CD4-positive, alpha-beta T cell treated with Interferon gamma for 1 hour (primary cell): Measurements from ENCODE around the gene FKBP4.

Experiments
- DNase-seq: peaks from one replicate; pipeline ENCODE4 v3.0.0-alpha.2; 2020

FKBP4 gene

DNA sequence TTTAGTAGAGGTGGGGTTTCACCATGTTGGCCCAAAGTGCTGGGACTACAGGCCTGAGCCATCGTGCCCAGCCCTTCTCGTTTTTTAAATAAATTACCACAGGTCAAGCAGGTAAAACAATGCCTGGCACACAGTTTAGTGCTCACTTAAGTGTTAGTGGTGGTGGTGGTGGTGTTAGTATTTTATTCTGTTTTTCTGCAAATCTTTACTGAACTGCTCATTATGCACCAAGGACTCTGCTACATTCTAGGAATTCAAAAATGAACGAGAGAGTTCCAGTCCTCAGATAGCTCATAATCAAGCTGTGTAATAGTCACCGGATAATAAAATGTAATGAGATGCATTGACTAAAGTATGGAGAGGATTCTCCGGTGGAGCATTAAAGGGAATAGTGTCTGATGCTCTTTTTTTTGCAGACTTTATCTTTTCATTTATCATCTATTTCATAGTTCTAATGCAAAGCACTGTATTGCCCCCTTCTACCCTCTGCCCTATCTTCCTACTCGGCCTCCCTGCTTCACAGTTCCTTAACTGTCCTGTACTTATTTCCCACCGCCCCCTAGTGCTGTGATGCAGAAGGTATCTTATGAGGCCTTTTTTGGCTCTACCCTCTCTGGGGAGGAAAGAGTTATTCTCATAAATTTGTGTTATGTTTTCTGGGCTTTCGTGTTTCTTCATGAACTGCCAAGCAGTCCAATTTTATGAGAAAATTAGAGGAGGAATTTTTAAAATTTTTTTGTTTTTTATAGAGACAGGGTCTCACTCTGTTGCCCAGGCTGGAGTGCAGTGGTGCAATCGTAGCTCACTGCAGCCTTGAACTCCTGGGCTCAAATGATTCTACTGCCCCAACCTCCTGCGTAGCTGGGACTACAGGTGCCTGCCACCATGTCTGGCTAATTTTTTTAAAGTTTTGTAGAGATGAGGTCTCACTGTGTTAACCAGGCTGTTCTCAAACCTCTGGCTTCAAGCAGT lies 18.7 kb downstream of the FKBP4 start:
- DNase-seq = peak; percentile 26

DNA sequence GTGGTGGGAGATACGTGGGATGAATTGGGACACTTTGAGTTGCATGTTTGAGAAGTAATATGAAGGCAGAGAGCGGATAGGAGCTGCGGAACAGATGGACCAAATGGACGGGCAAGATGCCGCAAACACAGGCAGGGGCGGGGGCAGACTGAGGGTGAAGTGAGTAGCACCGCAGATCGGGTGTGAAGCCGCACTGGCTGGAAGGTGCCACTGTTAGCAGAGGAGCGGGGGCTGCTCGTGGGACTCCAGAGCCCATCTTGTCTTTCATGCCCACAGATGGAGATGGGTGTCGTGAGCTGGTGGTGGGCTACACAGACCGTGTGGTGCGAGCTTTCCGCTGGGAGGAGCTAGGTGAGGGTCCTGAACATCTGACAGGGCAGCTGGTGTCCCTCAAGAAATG lies 25.0 kb downstream of the FKBP4 start:
- no peak for DNase-seq

DNA sequence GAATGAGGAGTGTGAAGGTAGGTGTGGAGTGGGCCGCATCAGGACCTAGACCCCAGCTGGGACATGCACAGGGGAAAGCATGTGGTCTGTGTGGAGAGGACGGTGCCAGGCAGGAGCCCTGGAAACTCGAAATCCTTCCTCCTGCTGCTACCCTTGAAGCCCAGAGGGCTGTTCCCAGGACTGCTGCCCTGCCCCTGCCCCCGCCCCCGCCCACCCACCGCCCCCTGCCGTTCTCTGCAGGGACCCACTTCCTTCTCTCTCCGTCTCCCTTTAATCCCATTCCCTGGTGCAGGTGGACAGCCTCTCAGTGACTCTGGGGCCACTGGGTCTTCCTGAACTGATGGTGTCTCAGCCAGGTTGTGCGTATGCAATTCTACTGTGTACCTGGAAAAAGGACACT lies 25.7 kb downstream of the FKBP4 start:
- no peak for DNase-seq

DNA sequence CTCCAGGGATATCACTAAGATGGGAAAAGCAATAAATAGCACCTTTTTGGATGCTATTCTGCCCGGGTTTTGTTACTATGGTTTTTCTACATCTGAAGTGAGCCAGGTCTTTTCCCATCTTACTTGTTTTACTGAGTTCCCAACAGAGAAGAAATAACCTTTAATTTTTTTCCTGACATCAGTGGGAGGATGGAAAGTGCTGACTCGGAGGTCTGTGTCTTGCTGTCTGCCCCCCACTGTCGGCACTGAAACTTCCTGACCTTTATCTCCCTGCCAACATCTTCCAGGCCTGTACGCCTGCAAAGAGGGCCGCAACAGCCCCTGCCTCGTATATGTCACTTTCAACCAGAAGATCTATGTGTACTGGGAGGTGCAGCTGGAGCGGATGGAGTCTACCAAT lies 28.7 kb downstream of the FKBP4 start:
- no peak for DNase-seq

DNA sequence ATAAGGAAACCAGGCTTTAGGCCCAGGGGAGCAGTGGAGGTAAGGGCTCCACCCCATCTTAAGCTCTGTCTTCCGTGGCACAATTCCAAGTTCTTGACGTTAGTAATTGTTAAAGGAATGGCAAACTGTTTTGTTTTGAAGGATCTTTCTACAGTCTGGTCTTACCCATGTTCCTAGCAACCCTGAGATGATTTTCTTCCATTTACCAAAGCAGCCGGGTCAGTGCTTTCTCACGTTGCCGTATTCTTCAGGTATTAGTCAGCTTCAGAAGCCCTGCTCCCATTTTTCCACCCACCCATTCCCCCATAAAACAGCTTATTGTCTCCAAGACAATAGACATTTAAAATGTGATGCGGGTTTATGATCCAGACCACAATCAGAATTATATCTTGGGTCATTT lies 29.8 kb downstream of the FKBP4 start:
- DNase-seq = no peak

DNA sequence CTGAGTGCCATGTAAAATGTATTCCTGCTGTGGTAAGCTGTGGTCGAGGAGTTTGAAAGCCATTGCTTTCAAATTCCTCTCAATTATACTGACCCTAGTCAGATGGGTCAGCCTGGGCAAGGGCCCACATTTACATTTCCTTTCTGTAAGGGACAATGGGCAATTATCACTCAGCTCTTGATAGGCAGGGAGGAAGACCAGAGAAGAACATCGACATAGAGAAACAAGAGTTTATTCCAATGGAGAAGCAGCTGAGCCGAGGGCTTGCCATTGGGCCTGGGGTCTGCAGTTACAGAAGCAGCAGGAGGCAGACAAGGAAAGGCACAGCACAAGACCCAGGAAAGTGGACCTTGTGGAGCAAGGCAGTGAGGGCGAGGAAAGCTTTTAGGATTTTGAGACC lies 30.4 kb downstream of the FKBP4 start:
- no peak for DNase-seq

DNA sequence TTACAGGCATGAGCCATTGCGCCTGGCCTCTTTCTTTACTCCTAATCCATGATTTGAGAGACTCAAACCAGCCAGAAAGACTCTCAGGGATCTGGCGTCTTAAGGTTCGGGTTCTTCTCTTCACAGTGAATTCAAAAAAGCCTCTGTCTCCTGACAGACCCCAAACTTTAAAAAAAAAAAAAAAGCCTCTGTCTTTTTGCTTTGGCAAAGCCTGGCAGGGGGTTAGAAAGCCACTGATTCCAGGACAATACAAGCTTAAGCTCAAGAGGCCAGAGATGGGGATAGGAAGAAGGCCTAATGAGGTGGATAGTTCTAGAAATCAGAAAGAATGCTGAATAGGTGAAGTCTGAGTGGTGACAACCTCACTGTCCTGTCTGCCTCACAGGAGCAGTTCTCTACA lies 31.3 kb downstream of the FKBP4 start:
- no peak for DNase-seq

DNA sequence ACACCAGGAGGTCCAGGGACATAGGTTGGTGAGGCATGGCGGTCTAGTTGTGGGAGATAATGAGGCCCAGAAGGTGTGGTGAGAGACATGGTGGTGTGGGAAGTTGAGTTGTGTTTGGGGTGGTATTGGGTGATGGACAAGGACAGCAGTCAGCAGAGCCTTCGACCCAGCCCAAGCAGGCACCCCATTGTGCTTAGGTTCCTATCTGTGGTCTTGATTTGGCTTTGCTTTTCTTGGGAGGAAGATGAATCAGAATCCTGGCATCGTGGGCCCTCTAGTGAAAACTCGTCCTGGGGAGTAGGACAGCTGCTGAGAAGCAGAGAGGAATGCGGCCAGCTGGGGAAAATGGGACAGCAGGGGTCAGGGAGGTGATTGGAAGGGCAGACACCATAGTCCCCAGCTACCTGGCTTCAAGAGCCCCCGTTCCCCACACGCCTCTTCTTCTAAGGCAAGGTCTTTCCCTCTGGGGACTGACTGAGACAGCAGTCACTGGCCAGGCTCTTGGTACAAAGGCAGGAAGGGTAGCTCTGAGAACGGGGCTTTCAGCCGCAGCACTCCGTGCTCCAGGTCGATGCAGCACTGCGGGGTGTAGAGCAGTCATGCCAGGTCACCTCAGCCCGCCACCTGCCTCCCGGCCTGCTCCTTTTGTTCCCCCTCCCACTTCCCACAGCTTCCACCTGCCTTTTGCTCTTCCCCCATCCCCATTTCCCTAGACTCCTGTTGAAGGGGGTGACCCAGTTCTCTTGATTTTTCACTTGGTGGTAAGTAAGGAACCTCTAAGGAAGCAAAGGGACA lies 32.1 kb downstream of the FKBP4 start:
- DNase-seq = no peak

DNA sequence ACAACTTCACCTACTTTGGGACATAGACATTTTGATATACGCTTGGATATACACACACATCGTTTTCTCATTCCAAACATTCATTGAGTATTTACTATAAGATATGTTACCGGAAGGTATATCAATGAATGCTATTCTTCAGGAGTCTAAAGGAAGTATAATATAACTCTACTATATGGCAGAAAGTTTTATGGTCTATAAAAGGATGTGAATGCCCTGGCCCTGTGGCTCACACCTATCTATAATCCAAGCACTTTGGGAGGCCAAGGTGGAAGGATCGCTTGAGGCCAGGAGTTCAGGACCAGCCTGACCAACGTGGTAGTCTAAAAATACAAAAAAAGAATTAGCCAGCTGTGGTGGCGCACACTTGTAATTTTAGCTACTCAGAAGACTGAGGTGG lies 34.5 kb downstream of the FKBP4 start:
- no peak for DNase-seq

DNA sequence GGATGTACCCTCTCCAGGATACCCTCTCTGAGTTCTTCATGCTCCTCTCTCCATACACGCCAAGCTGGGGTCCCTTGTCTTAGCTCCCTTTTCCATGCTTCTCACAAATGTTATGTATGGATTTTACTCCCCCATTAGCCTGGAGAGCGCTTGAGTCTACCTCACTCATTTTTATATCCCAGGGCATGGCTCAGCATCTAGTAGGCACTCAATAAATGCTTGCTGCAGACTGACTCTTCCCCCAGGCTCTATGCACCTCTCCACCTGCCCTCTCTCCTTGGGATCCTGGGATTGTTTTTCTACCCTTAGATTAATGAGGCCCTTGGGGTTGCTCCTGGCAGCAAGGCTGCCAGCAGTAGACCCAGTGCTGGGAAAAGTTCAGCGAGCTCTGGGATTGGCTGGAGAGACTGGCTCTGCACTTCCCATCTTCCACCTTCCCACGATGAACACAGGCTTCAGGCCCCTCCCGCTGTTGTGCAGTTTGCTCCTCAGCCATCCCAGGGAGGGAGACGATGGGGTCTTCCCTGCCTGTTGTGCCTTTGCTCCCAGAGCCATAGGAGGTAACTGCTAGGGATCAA lies 37.9 kb downstream of the FKBP4 start:
- no peak for DNase-seq

DNA sequence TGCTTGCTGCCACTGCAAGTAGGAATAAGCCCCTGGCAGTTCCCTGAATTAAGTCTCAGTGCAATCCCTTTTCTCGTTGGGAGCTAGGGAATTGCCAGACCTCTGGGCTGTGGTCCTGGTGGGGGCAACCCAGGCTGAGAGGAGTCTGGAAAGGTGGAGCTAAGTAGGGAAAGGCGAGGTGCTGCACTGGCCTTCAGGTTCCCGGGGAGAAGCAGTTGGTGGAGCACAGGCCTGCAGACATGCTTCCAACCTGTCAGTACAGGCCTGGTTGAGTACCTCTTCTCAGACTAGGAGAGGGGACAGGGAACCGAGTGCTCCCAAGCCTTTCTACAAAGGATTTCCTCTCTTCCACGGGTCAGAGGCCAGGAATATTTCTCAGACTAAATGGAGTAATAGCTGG lies 38.6 kb downstream of the FKBP4 start:
- no peak for DNase-seq

DNA sequence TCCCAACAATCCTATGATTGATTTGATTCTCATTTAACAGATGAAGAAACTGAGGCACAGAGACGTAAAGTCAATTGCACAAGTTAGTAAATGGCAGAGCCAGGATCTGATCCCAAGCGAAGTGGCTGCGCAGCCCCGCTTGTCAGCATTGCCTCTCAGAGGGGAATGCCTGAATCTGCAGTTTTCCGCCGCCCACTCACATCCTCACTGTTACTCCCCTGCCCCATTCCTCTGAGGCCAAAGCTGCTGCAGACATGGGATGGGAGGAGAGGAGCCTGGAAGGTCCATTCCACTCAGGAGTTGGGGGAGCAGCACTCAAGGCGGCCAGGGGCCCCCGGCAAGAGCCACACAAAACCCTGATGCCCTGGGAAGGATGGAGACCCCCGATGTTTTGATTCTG lies 39.0 kb downstream of the FKBP4 start:
- DNase-seq = no peak

DNA sequence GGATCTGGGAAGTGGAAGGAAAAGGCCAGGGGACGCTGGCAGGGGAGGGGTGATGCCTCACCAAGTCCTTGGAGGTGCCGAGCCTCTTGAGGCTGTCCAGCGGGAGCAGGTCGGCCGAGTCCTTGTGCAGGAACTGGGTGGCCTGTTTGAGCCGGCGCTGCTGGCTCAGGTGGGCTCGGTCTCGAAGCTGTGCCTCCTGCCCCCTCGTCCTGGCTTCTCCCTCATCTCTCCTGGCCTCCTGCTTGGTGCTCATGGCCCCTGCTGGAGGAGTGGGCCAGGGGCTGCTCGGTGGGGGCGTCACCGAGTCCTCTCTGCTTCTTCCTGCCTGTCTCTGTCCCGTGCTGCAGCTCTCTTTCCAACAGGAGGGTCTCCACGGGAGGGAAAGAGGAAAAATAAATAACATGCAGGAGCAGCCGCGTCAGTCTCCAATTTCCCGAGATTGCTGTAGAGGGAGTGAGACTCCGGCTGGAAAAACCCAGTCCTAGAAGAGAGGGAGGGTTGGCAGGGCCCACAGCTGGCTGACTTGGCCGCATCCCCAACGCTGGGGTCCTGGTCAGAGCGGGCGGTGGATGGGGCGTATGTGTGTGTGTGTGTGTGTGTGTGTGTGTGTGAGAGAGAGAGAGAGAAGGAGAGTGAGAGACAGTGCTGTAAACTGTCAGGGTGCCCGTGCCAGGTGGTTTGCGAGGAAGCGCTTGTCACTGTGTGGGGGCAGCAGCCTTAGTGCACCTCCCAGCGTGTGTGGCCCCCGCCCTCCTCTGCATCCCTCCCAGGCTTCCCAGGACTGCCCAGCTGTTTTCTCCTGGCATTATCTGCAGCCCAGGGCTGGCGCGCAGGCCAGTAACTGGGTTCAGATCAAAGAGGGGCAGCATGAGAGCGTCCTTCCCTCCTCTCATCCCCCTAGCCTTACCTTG lies 40.1 kb downstream of the FKBP4 start, which contains the start of gene NRIP2:
Gene NRIP2 (minus strand): TSS at position 455 of the 911 bp plus-strand sequence. CDS start 52 bp downstream, at position 403.
- DNase-seq = no peak

DNA sequence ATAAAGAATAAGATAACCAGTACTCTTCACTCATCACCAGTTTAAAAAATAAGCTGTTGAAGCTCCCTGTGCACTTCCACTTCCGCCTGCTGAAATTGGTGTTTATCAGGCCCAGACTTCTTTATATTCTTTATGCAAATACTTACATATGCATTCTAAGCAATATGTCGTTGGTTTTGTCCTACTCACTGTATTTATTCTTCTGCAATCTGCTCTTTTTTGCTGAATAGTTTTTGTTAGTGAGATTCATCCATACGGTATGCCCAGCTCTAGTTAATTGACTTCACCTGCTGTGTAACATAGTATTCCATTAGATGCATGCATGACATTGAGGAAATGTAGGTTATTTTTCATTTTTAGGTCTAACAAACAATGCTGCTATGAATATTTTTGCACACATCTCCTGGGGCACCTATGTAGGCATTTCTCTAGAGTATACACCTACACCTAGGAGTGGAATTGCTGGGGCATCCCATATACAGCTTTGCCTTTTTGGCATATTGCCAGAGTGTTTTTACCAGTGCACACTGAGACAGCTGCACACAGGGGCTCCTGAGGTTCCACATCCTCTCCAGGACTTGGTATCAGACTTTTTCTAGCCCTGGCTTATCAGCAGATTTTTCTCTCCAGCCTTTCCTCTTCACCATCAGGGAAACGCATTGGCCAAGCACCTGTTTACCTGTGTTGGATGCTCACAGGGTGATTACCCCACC lies 41.1 kb downstream of the FKBP4 start:
- DNase-seq = no peak

DNA sequence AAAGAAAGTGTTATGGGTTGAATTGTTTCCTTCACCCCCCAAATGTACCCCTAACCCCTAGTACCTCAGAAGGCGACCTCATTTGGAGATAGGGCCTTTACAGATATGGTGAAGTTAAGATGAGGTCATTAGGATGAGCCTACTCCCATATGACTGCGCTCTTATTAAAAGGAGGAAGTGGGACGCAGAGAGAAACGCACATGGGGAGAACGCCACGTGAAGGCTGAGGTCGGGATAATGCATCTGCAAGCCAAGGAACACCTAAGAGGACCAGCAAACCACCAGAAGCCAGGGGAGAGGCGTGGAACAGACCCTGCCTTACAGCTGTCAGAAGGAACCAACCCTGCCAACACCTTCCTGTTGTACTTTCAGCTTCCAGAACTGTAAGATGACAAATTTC lies 41.8 kb downstream of the FKBP4 start:
- DNase-seq = no peak

DNA sequence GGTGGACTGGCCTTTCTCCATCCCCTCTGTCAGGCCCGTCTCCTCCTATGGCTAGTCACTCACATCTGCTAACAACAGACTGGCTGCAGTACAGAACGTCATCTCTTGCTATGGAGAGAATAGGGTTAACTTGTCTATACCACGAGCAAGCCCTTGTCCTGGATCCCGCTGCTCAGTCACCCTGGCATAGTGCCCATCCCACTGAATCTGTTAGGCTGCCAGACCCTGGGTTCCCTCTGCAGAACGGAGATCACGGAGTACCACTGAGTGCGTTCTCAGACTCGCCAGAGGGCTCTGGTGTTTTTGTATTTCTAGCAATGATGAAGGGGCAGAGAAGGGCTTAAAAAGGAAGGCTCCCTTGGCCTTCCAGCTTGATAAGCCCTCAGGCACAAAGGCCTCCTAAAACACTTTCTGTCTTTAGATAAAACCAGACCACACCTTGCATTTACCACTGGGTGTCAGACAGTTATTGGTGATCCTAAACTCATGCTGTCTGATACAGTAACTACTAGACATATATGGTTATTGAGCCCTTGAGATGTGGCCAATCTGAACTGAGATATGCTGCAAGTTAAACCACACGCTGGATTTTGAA lies 46.4 kb downstream of the FKBP4 start:
- no peak for DNase-seq

DNA sequence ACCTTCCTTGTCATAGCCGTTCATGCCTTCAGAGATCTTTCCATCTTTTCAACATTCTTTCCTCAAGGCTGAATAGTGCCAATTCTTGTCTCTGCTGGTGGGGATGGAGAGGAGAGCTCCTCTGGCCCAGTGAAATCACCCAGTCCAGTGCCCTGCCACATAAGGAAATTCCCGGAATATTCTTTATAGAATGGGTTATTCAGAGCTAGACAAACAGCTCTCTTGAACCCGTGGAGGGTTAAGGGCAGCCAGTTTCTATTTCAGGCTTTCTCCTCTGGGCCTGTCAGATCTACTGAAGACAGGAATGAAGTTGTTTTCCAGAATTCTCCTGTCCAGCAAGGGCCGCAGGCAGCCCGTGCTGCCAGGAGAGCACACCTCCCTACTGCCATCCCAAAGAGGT lies 48.2 kb downstream of the FKBP4 start:
- DNase-seq = no peak

DNA sequence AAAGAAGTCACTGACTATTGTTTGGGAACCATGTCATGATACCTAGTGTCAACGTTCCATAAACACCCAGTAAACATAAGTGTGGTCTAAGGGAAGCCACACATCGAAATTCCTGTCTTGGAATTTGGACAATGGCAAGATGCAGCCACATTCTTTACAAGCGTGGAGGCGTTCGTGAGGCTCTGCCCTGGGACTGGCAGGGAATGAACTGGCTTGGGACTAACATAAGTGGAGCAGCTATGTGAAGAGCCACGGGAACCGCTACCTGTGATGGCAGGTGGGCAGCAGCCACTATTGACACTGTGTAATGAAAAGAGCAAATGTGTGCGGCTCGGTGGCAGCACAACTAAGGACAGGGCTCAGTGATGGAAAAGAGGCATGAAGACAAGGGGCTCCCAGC lies 50.0 kb downstream of the FKBP4 start:
- DNase-seq = no peak

DNA sequence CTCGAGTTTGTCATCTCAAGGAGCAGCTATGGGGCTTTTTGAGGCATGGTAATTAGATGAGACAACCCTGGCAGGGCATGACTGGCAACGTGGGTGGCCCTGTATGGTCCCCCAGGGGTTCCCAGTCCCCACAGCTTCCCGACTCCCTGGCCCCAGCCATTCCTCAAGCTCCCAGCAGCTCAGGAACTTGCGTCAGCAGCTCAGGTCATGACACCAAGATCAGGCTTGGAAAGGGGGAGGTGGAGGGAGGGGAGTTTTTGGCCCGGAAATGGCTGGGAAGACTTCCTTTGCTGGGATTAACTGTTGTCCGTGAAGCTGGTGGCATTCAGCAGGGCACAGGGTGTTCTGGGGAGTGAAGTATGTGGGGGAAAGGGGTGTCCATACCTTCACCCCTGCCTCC lies 50.5 kb downstream of the FKBP4 start:
- DNase-seq = no peak

DNA sequence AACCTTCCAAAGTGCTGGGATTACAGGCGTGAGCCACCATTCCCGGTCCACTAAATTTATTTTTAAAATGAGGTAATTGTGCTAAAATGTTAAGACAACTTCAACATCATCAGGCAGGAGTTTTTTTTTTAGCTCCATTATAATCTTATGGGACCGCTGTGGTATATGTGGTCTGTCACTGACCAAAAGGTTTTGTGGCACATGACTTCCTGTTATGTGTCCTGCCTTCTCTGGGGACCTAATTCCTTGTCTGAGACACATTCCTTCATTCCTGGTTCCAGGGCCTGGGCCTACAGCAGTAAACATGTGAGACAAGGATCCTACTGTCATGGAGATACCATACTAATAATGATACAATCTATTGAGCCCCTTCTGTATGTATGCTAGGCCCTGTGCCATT lies 57.2 kb downstream of the FKBP4 start:
- no peak for DNase-seq

DNA sequence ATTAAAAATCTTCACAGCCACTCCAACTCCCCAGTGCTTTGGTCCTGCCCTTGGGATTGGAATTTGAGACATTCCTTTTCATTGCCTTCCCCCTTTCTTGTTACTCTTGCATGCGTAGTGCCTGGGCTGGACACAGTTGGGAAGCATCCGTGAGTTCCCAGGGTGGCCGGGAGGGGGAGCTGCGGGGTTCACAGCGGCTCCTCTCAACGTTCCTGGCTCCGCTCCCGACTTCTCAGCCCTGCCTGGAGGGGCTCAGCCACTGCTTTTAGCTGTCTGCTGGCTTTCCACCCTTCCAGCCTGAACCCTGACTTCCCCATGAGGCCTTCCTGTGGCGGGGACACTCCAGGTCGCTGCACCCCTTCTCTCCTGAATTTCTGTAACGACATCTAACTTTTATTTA lies 58.9 kb downstream of the FKBP4 start:
- no peak for DNase-seq
